OCI-LY1 (cell line): ENCODE measurements around the gene ARHGAP21.

Experiments
- H2AFZ ChIP-seq: fragments of 200-600 bp; sonication (generic), shearing (Covaris generic); 2 replicates; pipeline ENCODE4 v1.6.0; 2014; ENCODE audit warnings: antibody characterized with exemption, mild to moderate bottlenecking, low read length
- H3F3A ChIP-seq: fragments of 200-600 bp; sonication (generic), shearing (Covaris generic); 2 replicates; pipeline ENCODE4 v1.6.0; 2014; ENCODE audit warnings: mild to moderate bottlenecking, antibody characterized with exemption, low read length, moderate library complexity; ENCODE audit not compliant: insufficient read depth
- H3K27ac ChIP-seq: fragments of 200-600 bp; sonication (generic); 2 replicates; pipeline ENCODE4 v1.5.1; 2014; ENCODE audit warnings: low read length, mixed run types, mild to moderate bottlenecking, low read depth; ENCODE audit not compliant: poor library complexity, severe bottlenecking
- H3K27me3 ChIP-seq: fragments of 200-600 bp; sonication (generic); 2 replicates; pipeline ENCODE4 v1.6.0; 2014; ENCODE audit warnings: antibody characterized with exemption, mild to moderate bottlenecking, low read length, moderate library complexity; ENCODE audit not compliant: insufficient read depth
- H3K36me3 ChIP-seq: fragments of 200-600 bp; sonication (generic); 2 replicates; pipeline ENCODE4 v1.6.1; 2014; ENCODE audit warnings: mild to moderate bottlenecking, antibody characterized with exemption, low read length, moderate library complexity, mixed read lengths; ENCODE audit not compliant: insufficient read depth
- H3K4me1 ChIP-seq: fragments of 200-600 bp; sonication (generic); 2 replicates; pipeline ENCODE4 v1.5.1; 2014; ENCODE audit warnings: mild to moderate bottlenecking, low read length, moderate library complexity; ENCODE audit not compliant: insufficient read depth, severe bottlenecking
- H3K4me2 ChIP-seq: fragments of 200-600 bp; sonication (generic), shearing (Covaris generic); 2 replicates; pipeline ENCODE4 v1.6.1; 2014; ENCODE audit warnings: low read length
- H3K4me3 ChIP-seq: fragments of 200-600 bp; sonication (generic); 2 replicates; pipeline ENCODE4 v1.5.1; 2014; ENCODE audit warnings: low read length, low read depth, mild to moderate bottlenecking, mixed read lengths; ENCODE audit not compliant: poor library complexity, severe bottlenecking
- H3K79me2 ChIP-seq: fragments of 200-600 bp; shearing (Covaris generic); 2 replicates; pipeline ENCODE4 v1.6.1; 2016; ENCODE audit warnings: mixed run types, low read length, mixed read lengths; ENCODE audit not compliant: insufficient read depth
- H3K9ac ChIP-seq: fragments of 200-600 bp; sonication (generic), shearing (Covaris generic); 2 replicates; pipeline ENCODE4 v1.6.1; 2014; ENCODE audit warnings: mild to moderate bottlenecking, low read length, mixed read lengths
- H3K9me2 ChIP-seq: fragments of 200-600 bp; sonication (generic), shearing (Covaris generic); 2 replicates; pipeline ENCODE4 v1.6.1; 2014; ENCODE audit warnings: low read depth, mild to moderate bottlenecking, low read length, mixed read lengths
- H3K9me3 ChIP-seq: fragments of 200-600 bp; shearing (Covaris generic); 2 replicates; pipeline ENCODE4 v1.6.1; 2014; ENCODE audit warnings: low read length, mixed read lengths
- H4K20me1 ChIP-seq: fragments of 200-600 bp; sonication (generic), shearing (Covaris generic); 2 replicates; pipeline ENCODE4 v1.6.0; 2016; ENCODE audit warnings: mild to moderate bottlenecking, low read length; ENCODE audit not compliant: insufficient read depth
- CTCF ChIP-seq: fragments of 200-600 bp; sonication (generic), shearing (Covaris generic); IDR thresholded peaks from 2 replicates; pipeline ENCODE4 v1.5.1; 2017; ENCODE audit warnings: mild to moderate bottlenecking, antibody characterized with exemption, low read length, moderate library complexity, mixed read lengths
- EZH2 ChIP-seq: fragments of 200-600 bp; sonication (generic), shearing (Covaris generic); IDR thresholded peaks from 2 replicates; pipeline ENCODE4 v1.8.0; 2017; ENCODE audit warnings: borderline replicate concordance, mixed run types, mild to moderate bottlenecking, antibody characterized with exemption, low read length, moderate library complexity, mixed read lengths

ARHGAP21 gene

GRCh38 chr10:24711465-24711864, 12.2 kb downstream of the ARHGAP21 start:
- no peak overlapping the region for H3K9ac ChIP-seq
- H3K79me2 ChIP-seq, result no peaks in the 10 kb centered on the region
- no peaks in the 10 kb centered on the region for H3K27me3 ChIP-seq
- no peak overlapping the region for H3K4me3 ChIP-seq
- no peak overlapping the region for H3K27ac ChIP-seq
- H3K9me3 ChIP-seq, result no peaks in the 10 kb centered on the region
- no peaks in the 10 kb centered on the region for H3K36me3 ChIP-seq
- no peaks in the 10 kb centered on the region for H4K20me1 ChIP-seq
- H2AFZ ChIP-seq, result no peak overlapping the region
- no peak overlapping the region for H3K4me2 ChIP-seq
- no peaks in the 10 kb centered on the region for H3K9me2 ChIP-seq
- no peaks in the 10 kb centered on the region for H3F3A ChIP-seq
- no peak for TF ChIP-seq CTCF
- no peak for TF ChIP-seq EZH2
- H3K4me1 ChIP-seq, result no peaks in the 10 kb centered on the region

GRCh38 chr10:24708081-24708480, 15.6 kb downstream of the ARHGAP21 start:
- no peak overlapping the region for H2AFZ ChIP-seq
- H3K36me3 ChIP-seq, result no peaks in the 10 kb centered on the region
- no peaks in the 10 kb centered on the region for H4K20me1 ChIP-seq
- TF ChIP-seq CTCF (no peak), EZH2 (no peak)
- H3K27me3 ChIP-seq, result no peaks in the 10 kb centered on the region
- no peaks in the 10 kb centered on the region for H3K9me3 ChIP-seq
- no peak overlapping the region for H3K27ac ChIP-seq
- H3F3A ChIP-seq, result no peaks in the 10 kb centered on the region
- no peaks in the 10 kb centered on the region for H3K9me2 ChIP-seq
- no peaks in the 10 kb centered on the region for H3K4me1 ChIP-seq
- H3K4me3 ChIP-seq, result no peak overlapping the region
- H3K4me2 ChIP-seq, result no peak overlapping the region
- H3K9ac ChIP-seq, result no peak overlapping the region
- H3K79me2 ChIP-seq, result no peaks in the 10 kb centered on the region

- no peaks in the 10 kb centered on the region for H3K4me1 ChIP-seq
- TF ChIP-seq CTCF, result no peak
- TF ChIP-seq EZH2, result no peak
These were observed 16.2 kb downstream of the ARHGAP21 start for GRCh38 chr10:24707445-24707844.

More at GRCh38 chr10:24707445-24707844, 16.2 kb downstream of the ARHGAP21 start:
- Histone ChIP-seq H3K79me2 (no peaks in the 10 kb centered on the region), H3K4me2 (no peak overlapping the region), H3K9ac (no peak overlapping the region), H3K9me2 (no peaks in the 10 kb centered on the region), H3K27ac (no peak overlapping the region), H3K27me3 (no peaks in the 10 kb centered on the region), H3F3A (no peaks in the 10 kb centered on the region), H4K20me1 (no peaks in the 10 kb centered on the region), H3K4me3 (no peak overlapping the region), H2AFZ (no peak overlapping the region), H3K9me3 (no peaks in the 10 kb centered on the region), H3K36me3 (no peaks in the 10 kb centered on the region)
